SK-N-SH treated with all-trans-retinoic acid at 6 μM for 48 hours (cell line): ENCODE measurements around the gene DCBLD1.

Experiments
- CSDC2 ChIP-seq: fragments of 250-450 bp; sonication (Bioruptor Pico); IDR thresholded peaks from 2 replicates; pipeline ENCODE4 v1.5.0; 2020; ENCODE audit warnings: mild to moderate bottlenecking, moderate library complexity
- RARB ChIP-seq: fragments of 250-450 bp; sonication (Bioruptor Pico); IDR thresholded peaks from 2 replicates; pipeline ENCODE4 v1.8.0; 2021; ENCODE audit warnings: mild to moderate bottlenecking, moderate library complexity
- ZC3H10 ChIP-seq: fragments of 250-450 bp; sonication (Bioruptor Pico); IDR thresholded peaks from 2 replicates; pipeline ENCODE4 v1.5.1; 2021; ENCODE audit warnings: mild to moderate bottlenecking, moderate library complexity
- ZFP3 ChIP-seq: fragments of 250-450 bp; sonication (Bioruptor Pico); IDR thresholded peaks from 2 replicates; pipeline ENCODE4 v1.5.0; 2020; ENCODE audit warnings: mild to moderate bottlenecking, moderate library complexity
- ZNF8 ChIP-seq: fragments of 450-650 bp; formaldehyde crosslinking; IDR thresholded peaks from 2 replicates; pipeline ENCODE4 v1.5.0; 2020; ENCODE audit warnings: mild to moderate bottlenecking, moderate library complexity

GRCh38 chr6:117456998-117457397, 25.5 kb upstream of the DCBLD1 start:
- TF ChIP-seq ZNF8: no peak
- no peak for TF ChIP-seq ZC3H10 (CRISPR knock-in tag)
- no peak for TF ChIP-seq ZFP3 (CRISPR knock-in tag)
- TF ChIP-seq CSDC2 (CRISPR knock-in tag): no peak
- no peak for TF ChIP-seq RARB (CRISPR knock-in tag)
